Right lung (tissue), 5 donors: ENCODE measurements around the gene B4GALNT3. TPM values are rescaled to one million over a fixed set of nuclear protein-coding genes. Genes with fewer than 3 reads are reported as not detected.
A peak's percentile ranks its signal among the peaks of the same experiment; 100 is the strongest.

Source experiments
- DNase-seq, 2 donors: peaks; one replicate each; pipeline ENCODE4 v3.0.0-alpha.2; 2013
- polyA plus RNA-seq, 5 donors: library from polyadenylated mRNA; unstranded; fragments of 120-200 nt; gene quantifications; one replicate each; pipeline versions ENCODE4 v1.2.1 to v1.2.3, GENCODE V29; 2013; ENCODE audit warnings: inconsistent platforms in 1 of 5, low replicate concordance in 1 of 5; ENCODE audit not compliant: insufficient read length in 5 of 5, insufficient read depth in 1 of 5

Gene B4GALNT3
- polyA plus RNA-seq, 5 donors: 2.2 to 7.6 (median 4.4) TPM

DNA sequence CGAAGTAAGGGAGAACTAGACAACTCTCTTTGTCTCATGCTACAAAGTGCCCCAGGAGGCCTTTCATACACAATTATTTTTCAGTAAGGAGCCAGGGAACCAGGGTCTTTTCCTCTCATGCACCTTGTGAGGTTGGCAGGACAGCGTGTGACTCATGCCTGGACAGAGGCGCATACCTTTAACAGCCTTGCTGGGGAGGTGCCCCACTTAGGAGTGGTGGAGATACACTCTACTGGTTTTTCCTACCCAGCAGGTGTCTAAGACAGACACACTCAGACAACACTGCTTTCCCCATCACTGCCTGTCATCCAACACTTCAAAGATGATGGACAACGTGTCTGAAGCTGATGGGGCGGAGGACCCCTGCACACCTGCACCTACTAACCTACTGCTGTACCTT is 49.1 kb downstream of the B4GALNT3 start:
- no peak for DNase-seq

DNA sequence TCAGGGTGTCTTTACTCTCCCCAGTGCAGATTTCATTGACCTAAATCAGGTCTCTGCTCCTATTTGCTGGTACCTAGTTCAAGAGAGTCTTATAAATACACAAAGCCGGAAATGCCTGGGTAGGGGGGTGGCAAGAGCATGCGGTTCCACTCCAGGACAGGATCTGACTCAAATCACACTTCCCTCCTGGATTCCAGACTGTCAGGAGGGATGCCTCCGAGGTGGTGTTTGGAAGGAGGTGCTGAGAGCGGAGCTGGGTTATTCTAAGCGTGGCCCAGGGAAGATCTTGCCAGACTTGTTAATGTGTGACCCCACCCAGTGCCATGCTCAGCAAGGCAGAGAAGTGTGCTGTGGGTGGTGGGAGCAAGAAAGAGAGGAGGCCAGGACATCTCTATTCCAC is 49.8 kb downstream of the B4GALNT3 start:
- peak in 1 of 2 donors; percentile 17 for DNase-seq

DNA sequence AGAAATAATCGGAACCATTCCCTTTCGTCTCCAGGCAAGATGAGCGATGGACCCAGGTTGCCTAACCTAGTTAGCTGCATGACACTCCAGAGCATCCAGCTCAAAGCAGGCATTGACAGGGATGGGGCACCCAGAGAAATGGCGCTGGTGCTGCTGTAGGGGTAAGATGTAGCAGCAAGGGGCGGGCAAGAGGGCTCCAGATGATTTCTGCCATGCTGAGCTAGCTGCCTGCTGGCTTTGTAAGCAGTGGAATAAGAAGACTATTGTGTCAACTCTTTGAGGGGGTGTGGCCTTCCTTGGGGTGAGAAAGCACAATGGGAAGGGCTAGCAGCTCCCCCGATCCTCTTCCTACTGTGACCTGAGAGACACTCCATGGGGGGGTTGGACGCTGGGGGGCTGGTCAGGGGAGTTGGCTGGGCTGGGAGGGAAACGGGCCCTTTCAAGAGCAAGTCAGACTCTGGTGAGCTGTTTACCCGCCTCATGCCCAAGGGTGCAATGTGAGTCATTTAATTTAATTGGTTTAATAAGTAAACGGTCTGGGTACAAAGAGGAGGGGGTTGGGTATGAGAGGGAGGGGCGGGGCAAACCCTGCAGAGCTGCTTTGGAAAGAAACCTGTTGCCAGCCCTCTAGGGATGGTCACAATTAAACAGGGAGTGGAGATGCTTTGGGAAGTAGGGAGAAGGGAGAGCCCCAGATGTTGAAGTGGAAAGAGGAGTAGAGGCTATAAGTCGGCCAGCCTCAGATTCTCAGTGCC is 50.5 kb downstream of the B4GALNT3 start:
- peak in 1 of 2 donors; percentile 15 for DNase-seq

DNA sequence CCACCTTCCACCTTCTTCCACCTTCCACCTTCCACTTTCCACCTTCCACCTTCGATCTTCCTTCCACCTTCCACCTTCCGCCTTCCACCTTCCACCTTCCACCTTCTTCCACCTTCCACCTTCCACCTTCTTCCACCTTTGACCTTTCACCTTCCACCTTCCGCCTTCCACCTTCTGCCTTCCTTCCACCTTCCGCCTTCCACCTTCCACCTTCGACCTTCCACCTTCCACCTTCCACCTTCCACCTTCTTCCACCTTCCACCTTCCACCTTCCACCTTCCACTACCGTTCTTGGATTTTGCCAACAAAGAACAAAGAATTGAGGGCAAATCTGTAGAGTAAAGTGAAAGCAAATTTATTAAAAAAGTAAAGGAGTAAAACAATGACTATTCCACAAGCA is 53.2 kb downstream of the B4GALNT3 start:
- DNase-seq: no peak

DNA sequence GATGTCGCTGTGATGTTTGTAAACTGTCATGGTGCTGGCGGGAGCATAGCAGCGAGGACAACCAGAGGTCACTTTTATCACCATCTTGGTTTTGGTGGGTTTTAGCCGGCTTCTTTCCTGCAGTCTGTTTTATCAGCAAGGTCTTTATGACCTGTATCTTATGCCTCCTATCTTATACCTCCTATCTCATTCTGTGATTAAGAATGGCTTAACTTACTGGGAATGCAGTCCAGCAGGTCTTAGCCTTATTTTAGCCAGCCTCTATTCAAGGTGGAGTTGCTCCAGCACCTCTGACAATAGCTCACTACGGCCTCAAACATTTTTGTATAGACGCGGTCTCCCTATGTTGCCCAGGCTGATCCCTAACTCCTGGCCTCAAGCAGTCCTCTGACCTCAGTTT is 53.7 kb downstream of the B4GALNT3 start:
- DNase-seq: no peak

DNA sequence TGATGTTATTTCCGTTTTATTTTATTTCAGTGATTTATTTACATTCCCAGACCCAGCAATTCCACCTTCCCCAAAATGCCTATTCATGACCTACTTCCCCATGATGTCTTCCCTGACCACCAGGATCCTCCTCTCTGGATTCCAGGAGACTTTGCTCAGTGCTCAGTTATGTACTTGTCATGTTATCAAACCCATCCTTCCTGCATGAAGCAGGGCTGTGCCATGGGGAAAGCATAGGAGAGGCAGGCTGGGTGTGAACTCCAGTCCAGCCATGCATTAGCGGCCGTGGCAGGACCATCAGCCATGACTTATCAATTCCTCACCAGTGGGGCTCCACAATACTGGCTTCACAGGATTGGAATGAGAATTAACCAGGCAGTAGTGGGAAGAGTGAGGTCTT is 57.8 kb downstream of the B4GALNT3 start:
- no peak for DNase-seq

DNA sequence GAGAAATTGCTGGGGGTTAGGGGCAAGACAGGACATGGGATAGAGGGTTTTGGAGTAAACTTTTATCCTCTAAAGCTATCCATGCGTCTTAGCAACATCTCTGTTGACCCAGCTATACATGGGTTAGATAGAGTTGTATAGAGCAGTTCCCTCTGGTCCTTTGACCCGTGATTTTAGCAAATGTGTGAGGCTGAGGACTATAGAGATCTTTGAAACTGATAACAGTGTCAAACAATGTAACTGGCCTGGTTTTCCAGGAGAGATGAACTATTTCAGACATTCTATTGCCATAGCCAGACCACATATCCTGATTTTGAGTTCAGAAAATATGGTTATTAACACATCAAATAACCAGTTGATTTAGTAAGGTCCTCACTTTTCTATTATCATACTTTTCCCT is 60.4 kb downstream of the B4GALNT3 start:
- DNase-seq: no peak

DNA sequence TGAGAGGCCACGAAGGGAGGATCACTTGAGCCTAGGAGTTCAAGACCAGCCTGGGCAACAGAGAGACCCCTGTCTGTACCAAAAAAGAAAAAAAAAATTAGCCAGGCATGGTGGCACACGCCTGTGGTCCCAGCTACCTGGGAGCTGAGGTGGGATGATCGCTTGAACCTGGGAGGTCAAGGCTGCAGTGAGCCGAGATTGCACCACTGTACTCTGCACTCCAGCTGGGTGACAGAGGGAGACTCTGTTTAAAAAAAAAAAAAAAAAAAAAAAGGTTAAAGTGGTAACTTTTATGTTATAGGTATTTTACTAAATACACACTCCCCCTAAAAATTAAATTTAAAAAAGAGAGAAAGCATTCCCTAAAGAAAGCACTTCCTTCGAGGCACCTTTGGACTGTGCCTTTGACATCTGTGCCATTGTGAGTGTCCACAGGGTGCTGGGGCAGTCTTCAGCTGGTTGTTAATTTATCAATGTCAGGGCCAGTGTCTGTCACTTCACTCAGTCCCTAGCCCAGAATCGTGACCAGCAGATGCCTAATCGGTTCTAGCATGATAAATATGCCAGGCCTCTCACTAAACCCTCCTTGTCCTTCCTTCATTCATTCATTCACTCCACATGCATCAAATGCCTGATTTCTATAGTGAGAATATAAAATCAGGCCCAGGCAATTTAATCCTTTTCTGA is 63.1 kb downstream of the B4GALNT3 start:
- no peak for DNase-seq

DNA sequence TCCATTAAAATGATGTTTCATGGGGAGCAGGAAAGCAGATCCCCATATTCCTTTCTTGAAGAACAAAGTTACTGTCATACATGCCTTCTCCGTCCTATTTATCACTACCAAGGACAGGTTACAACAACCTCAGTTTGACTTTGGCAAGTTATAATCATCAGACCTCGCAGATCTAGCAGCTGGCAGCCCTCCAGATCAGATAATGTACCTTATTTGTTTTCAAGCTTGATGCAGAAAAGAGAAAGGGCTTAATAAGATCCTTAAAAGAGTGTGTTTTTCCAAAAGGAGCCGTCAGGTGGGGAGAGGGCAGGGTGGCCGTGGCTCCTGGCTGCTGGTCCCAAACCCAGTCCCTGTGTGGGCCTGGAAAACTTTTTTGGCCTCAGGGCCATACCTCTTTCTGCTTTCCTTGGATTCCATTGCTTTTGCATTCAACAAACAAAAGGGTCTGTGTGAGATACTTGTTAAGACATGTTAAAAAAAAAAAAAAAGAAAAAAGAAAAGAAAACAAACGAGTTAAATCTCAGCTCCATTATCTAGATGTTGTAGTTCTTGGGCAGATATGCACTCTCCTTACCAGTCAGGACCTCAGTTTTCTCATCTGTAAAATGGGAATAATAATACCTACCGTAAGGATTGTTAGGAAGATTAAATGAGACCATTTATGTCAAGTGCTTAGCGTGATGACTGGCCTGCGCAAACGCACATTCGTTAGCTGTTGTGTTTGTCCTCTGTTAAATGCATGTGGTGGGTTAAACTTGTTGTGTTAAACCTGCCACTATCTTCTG is 64.6 kb downstream of the B4GALNT3 start:
- DNase-seq: no peak

DNA sequence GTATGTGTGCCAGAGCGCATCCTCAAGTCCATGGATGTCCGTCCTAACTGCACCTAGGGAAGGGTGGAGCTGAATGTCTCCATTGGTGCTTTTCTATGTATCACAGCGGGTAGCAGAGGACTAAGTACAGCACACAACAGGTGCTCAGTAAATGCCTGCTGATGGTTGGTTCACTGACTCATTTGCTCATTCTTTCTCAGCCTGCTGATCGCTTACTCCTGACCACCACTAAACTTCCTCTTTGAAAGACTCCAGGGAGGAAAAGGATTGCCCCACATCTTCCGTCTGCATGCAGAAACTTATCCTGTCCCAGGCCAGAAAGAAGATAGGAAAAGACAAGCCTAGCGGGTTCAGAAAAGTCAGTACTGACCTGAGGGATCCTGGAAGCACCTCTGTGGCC is 66.3 kb downstream of the B4GALNT3 start:
- DNase-seq: no peak

DNA sequence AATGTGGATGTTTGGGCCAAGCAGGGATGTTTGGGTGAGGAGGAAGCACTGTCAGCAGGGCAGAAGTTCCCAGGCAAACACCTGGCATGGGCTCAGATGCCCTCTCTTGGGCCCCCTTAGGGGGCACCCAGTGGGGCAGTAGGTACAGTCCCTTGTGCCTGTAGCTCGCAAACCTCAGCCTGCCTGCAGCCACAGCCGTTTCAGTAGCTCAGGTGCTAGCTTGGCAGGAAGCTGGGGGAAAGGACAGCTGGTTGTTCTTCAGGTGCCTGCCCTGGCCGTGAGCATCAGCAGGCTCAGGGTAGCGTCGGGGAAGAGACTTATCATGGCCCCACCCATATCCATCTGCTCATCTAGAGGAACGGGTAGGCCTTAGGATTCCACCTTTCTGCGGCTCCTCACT is 67.5 kb downstream of the B4GALNT3 start:
- DNase-seq: no peak

DNA sequence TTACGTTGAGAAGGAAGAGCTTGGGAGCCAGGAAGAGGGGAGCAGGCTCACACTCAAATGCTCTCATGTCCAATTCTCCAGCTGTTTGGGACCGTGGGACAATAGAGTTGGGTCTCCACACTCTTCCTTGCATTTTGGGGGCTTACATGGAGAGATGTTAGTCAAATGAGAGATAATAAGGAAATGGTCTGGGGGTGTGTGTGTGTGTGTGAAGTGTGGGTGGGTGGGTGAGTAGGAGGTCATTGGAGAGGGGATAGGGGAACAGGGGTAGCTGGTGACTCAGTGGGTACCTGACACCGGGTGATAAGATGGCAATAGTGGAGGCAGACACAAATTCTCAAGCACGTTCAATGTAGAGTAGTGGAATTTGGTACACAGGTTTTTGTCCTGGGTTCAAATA is 68.0 kb downstream of the B4GALNT3 start:
- no peak for DNase-seq

DNA sequence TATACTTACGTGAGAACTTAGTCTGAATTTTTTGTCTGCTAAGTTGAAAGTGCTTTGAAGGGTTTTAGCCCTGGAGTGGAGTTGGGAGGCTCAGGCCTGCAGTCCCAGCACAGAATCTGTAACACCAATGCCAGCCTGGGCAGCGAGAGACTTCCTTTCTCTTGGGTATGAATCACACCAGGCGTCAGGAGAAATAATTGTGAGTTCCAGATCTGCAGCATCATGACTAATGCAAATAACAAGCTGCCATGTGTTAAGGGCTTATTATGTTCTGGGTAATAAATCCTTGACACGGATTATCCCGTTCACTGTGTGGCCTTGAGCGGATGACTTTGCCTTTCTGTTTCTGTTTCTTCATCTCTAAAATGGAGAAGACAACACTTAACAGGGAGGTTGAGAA is 70.6 kb downstream of the B4GALNT3 start:
- no peak for DNase-seq

DNA sequence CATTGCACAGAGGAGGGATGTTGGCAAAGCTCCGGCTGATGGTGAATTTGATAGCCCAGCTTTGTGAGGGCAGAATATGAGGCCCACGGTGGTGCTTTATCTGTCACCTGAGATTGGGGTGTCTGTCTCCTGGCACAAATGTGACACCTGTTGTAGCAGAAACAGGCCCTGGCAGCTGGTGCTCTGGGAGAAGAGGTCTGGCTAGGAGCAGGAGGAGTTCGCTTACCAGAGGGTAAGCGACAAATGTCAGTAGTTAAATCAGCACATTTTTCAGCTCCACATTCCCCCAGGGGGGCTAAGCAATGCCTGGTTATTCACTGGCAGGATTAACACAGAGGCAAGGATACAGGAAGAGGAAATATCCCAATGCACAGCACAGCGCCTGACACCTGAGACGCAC is 71.1 kb downstream of the B4GALNT3 start:
- no peak for DNase-seq

DNA sequence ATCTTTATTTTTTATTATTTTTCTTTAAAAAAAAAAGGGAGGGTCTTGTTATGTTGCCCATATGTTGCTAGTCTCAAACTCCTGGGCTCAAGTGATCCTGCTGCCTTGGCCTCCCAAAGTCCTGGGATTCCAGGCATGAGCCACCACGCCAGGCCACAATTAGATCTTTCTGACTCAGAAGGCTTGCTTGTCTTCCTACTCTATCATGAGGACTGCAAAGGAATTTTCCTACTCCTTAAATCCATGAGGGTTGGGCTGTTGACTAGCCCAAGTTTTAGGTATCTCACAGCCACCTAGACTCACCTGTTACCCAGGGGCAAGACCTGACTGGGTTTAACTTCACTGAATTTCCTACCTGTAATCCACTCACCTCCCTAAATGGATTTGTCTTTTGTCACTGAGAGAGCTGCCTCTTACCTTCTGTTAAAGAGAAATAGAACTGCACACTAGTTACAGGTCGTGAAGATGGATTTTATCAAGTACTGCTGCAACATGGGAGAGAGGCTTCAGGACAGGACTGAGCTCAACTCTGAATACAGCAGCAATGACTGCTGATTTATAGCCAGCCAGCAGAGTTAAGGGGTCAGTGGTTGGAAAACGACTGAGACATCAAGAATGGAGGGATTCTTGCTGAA is 72.3 kb downstream of the B4GALNT3 start:
- DNase-seq: no peak

DNA sequence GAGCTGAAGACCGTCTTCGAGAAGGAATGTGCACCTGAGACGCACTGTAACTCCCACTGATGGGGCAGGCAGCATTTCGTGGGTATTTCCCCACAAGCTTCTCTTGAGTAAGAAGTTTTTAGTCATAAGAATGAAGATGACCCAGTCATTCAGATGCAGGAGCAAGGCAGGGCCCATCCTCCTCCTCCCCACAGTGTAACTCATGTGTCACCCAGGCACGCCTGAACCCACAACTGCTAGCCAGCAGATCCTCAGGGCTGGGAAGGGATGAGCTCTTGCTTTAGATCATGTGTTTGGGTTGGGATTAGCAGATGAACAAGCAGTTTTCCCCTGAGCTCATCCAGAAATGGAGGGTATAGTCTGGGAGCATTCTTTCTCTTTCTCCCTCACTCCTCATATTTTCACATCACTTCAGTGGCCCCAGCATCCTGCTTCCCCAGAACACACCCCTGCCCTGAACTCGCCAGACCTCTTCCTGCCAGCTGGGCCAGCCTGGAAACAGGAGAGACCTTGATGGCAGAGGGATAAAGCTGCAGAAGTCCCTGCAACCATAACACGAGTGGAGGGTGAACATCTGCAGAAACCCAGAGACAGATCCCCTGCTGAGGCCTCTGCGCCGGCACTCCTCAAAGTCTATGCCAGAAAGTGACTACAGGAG is 73.3 kb downstream of the B4GALNT3 start:
- DNase-seq: no peak

DNA sequence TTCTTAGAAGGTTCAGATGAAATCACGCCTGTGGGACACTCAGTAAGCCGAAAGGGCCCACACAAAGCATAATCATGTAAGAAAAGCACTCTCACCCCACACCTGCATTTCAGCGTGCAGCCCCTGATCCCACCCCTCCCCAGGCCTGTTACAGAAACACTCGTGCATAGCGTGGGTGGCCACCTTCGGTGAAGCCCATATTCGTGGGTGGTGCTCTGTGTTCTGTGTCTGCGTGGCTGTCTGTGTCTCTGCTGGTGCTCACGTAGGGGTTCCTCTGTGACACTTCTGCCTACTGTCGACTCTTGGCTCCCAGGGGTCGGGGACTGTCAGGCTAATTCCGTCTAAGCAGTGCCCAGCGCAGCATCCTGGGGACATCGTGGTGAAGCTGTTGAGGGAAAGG is 74.0 kb downstream of the B4GALNT3 start:
- DNase-seq: no peak

DNA sequence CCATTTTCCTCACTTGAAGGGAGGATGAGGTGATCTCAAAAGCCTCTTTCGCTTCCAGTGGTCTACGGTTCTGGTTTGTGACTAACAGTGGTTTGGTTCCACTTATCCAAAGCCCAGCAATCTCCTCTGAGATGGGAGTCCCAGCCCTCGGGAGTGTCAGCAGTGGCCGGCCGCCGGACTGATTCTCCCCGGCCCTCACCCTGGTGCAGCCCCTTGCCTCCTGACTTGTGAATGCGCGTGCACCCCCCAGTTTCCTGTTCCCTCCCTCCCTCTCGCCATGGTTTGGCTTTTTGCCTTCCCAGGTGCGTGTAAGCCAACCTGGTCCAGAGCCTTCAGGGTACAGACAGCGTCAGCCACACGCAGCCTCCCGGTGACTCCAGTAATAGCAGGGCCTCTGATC is 74.5 kb downstream of the B4GALNT3 start:
- DNase-seq: no peak

DNA sequence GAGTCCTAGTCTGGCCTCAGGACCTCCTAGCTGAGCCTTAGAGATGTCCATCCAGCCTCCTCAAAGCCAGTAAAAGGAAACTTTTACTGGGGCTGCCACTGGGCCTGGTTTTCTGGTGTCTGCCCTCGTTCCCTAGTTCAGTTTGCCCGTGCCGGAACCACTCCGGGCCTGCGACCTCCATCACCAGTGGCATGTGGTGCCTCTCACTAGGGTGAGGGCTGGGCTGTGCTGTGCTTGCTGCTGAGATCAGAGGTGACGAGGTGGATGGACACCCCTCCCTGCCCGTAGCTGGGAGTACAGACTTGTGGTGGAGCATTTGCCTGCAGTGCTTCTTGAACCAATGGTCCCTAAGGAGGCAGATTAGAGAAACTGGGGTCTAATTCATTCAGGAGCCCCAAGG is 75.7 kb downstream of the B4GALNT3 start:
- no peak for DNase-seq

DNA sequence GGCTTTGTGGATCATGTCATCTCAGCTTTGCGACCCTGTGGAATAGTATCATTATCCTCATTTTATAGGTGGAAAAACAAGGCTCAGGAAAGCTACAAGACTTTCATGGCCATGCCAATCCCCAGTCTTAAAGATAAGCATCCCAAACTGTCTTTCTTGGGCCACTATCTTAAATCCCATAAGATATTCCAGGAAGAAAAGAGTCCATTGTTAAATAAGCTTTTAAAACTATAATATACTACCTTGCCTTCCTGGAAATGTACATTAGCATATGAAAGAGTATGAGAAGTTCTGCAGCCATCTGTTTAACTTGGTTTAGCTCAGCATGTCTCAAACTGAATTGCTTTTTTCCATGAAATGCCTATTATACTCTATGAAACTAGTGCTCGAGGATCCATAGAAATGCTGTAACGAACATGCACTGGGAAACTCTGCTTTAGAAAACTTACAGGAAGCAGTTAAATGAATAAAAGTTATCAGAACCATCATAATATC is 77.1 kb downstream of the B4GALNT3 start:
- DNase-seq: no peak

DNA sequence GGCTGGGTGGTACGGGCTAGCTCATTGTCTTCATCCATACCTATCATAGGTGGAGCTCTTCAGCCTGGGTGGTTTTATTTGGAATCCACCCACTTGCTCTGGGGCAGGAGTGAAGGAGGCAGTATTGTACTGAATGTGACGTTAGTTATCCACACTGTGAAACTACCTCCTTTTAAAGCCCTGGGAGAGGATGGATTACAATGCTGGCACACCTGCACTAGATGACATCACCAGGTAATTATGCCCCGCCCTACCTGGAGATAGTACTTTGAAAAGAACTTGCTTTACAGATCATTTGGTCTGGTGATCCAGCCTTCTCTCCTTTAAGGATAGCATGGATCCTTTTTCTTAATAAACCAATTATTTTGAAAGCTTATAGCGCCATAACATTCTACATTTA is 78.0 kb downstream of the B4GALNT3 start:
- DNase-seq: no peak
